SK-N-SH (cell line): ENCODE data around the gene SNX12. TPM values are rescaled to one million over a fixed set of nuclear protein-coding genes. Genes with fewer than 3 reads are reported as not detected.

ENCODE experiments used
- CTCF ChIA-PET: fragments of 300-600, 350-600 bp; formaldehyde crosslinking; extraction: SDS; loops from one replicate; lab custom pipeline; 2021; lab: Yijun Ruan, JAX
- POLR2A ChIA-PET: fragments of 350-600 bp; sonication (Branson Sonifier 250); formaldehyde crosslinking; extraction: SDS; loops from one replicate; lab custom pipeline; 2020; ENCODE audit warnings: antibody characterized with exemption, inconsistent platforms; lab: Yijun Ruan, JAX
- DNase-seq: peaks from one replicate; pipeline ENCODE4 v3.0.0; 2012
- H2AFZ ChIP-seq: fragments of 200-600 bp; sonication (generic); 2 replicates; pipeline ENCODE4 v1.8.1; 2016; ENCODE audit warnings: antibody characterized with exemption, mild to moderate bottlenecking, low read depth
- H3F3A ChIP-seq: fragments of 200-600 bp; sonication (generic); replicated peaks from 2 replicates; pipeline ENCODE3; 2016; ENCODE audit warnings: antibody characterized with exemption, mild to moderate bottlenecking; ENCODE audit not compliant: insufficient read depth
- H3K27ac ChIP-seq, 2 experiments: fragments of 200-500 bp in 1 of 2; fragments of 200-600 bp in 1 of 2; sonication (Bioruptor generic) in 1 of 2; sonication (generic), shearing (Covaris generic) in 1 of 2; 2 replicates each; pipeline versions ENCODE4 v1.5.1 to v1.6.1; 2014 to 2016; ENCODE audit warnings: low read depth in 2 of 2, inconsistent platforms in 1 of 2, low read length in 1 of 2, mild to moderate bottlenecking in 1 of 2, mixed read lengths in 1 of 2
- H3K27me3 ChIP-seq: fragments of 200-600 bp; sonication (generic), shearing (Covaris generic); 2 replicates; pipeline ENCODE4 v1.6.1; 2016; ENCODE audit warnings: mixed run types; ENCODE audit not compliant: insufficient read depth
- H3K36me3 ChIP-seq, 2 experiments: fragments of 200-500 bp in 1 of 2; fragments of 200-600 bp in 1 of 2; sonication (Bioruptor generic) in 1 of 2; sonication (generic) in 1 of 2; replicated peaks in 1 of 2; 2 replicates each; pipeline versions ENCODE3 to v1.5.1; 2014 to 2016; ENCODE audit warnings: low read length in 1 of 2, mild to moderate bottlenecking in 1 of 2; ENCODE audit not compliant: insufficient read depth in 2 of 2, control insufficient read depth in 1 of 2
- H3K4me1 ChIP-seq, 2 experiments: fragments of 200-500 bp in 1 of 2; fragments of 200-600 bp in 1 of 2; sonication (Bioruptor generic) in 1 of 2; sonication (generic), shearing (Covaris generic) in 1 of 2; 2 replicates each; pipeline versions ENCODE4 v1.5.1 to v1.6.1; 2014 to 2016; ENCODE audit warnings: low read depth in 1 of 2, low read length in 1 of 2, mixed run types in 1 of 2; ENCODE audit not compliant: insufficient read depth in 2 of 2, control insufficient read depth in 1 of 2
- H3K4me2 ChIP-seq: fragments of 200-600 bp; sonication (generic), shearing (Covaris generic); 2 replicates; pipeline ENCODE4 v1.6.1; 2017; ENCODE audit warnings: mixed run types
- H3K4me3 ChIP-seq, 2 experiments: fragments of 200-500 bp in 1 of 2; fragments of 200-600 bp in 1 of 2; sonication (Bioruptor generic) in 1 of 2; sonication (generic), shearing (Covaris generic) in 1 of 2; 2 replicates each; pipeline versions ENCODE4 v1.5.1 to v1.8.1; 2014 to 2016; ENCODE audit warnings: low read depth in 2 of 2, inconsistent platforms in 1 of 2, low read length in 1 of 2, mild to moderate bottlenecking in 1 of 2, mixed read lengths in 1 of 2, moderate library complexity in 1 of 2
- H3K79me2 ChIP-seq: fragments of 200-600 bp; sonication (generic); 2 replicates; pipeline ENCODE4 v1.8.1; 2017; ENCODE audit warnings: mild to moderate bottlenecking; ENCODE audit not compliant: insufficient read depth
- H3K9ac ChIP-seq: fragments of 200-600 bp; sonication (generic); 2 replicates; pipeline ENCODE4 v1.6.1; 2017; ENCODE audit warnings: mixed run types
- H3K9me2 ChIP-seq: fragments of 200-600 bp; sonication (generic); 2 replicates; pipeline ENCODE4 v1.6.1; 2017; ENCODE audit warnings: mixed run types
- H3K9me3 ChIP-seq: fragments of 200-600 bp; sonication (generic); 2 replicates; pipeline ENCODE4 v1.6.1; 2017; ENCODE audit warnings: mixed run types, mild to moderate bottlenecking, moderate library complexity
- H4K20me1 ChIP-seq: fragments of 200-600 bp; sonication (generic); 2 replicates; pipeline ENCODE4 v1.6.1; 2017; ENCODE audit warnings: mild to moderate bottlenecking, mixed run types; ENCODE audit not compliant: insufficient read depth
- EP300 ChIP-seq, 2 experiments: IDR thresholded peaks; 2 replicates each; pipeline versions ENCODE4 v1.4.0 to v1.6.1; 2012; ENCODE audit warnings: borderline replicate concordance in 1 of 2, low read depth in 1 of 2, low read length in 1 of 2
- EZH2phosphoT487 ChIP-seq: fragments of 200-600 bp; sonication (generic); IDR thresholded peaks from 2 replicates; pipeline ENCODE4 v1.6.1; 2017; ENCODE audit warnings: low read depth, mixed run types, mild to moderate bottlenecking, antibody characterized with exemption, moderate library complexity, borderline replicate concordance
- FOXJ3 ChIP-seq: sonication (generic); formaldehyde crosslinking; IDR thresholded peaks from 2 replicates; pipeline ENCODE4 v1.5.1; 2020; ENCODE audit warnings: mild to moderate bottlenecking, missing genetic modification reagents
- FOXM1 ChIP-seq: IDR thresholded peaks from 2 replicates; pipeline ENCODE4 v1.4.0; 2012; ENCODE audit warnings: low read depth, mild to moderate bottlenecking
- GABPA ChIP-seq: IDR thresholded peaks from 2 replicates; pipeline ENCODE4 v1.4.0; 2012; ENCODE audit warnings: low read depth, mild to moderate bottlenecking
- GATA2 ChIP-seq: sonication (generic); formaldehyde crosslinking; IDR thresholded peaks from 2 replicates; pipeline ENCODE4 v1.5.0; 2020; ENCODE audit warnings: mild to moderate bottlenecking, missing genetic modification reagents
- MEF2A ChIP-seq: IDR thresholded peaks from 2 replicates; pipeline ENCODE4 v1.4.0; 2012; ENCODE audit warnings: low read depth, borderline replicate concordance
- NFIC ChIP-seq: IDR thresholded peaks from 2 replicates; pipeline ENCODE4 v1.4.0; 2012; ENCODE audit warnings: borderline replicate concordance
- RAD21 ChIP-seq: IDR thresholded peaks from 2 replicates; pipeline ENCODE4 v1.6.1; 2012; ENCODE audit warnings: mild to moderate bottlenecking, low read length
- RCOR1 ChIP-seq: fragments of 150-350 bp; IDR thresholded peaks from 2 replicates; pipeline ENCODE4 v1.6.1; 2017; ENCODE audit warnings: antibody characterized with exemption, low read length
- REST ChIP-seq: IDR thresholded peaks from 2 replicates; pipeline ENCODE4 v1.6.1; 2012; ENCODE audit warnings: mild to moderate bottlenecking, low read depth, low read length, moderate library complexity
- SIN3A ChIP-seq: IDR thresholded peaks from 2 replicates; pipeline ENCODE4 v1.6.1; 2012; ENCODE audit warnings: low read depth, mild to moderate bottlenecking, low read length, moderate library complexity, borderline replicate concordance
- TAF1 ChIP-seq: IDR thresholded peaks from 2 replicates; pipeline ENCODE4 v1.6.1; 2012; ENCODE audit warnings: low read depth, mild to moderate bottlenecking, low read length, moderate library complexity, borderline replicate concordance
- USF2 ChIP-seq: fragments of 150-350 bp; IDR thresholded peaks from 2 replicates; pipeline ENCODE4 v1.6.1; 2017; ENCODE audit warnings: antibody characterized with exemption, low read length, low read depth, borderline replicate concordance
- YY1 ChIP-seq: IDR thresholded peaks from 2 replicates; pipeline ENCODE4 v1.4.0; 2012; ENCODE audit warnings: low read depth, mild to moderate bottlenecking
- ZBTB33 ChIP-seq: IDR thresholded peaks from 2 replicates; pipeline ENCODE4 v1.4.0; 2012; ENCODE audit warnings: low read depth, borderline replicate concordance
- WGBS: methylation state at CpG from one replicate; pipeline ENCODE4 v1.1.6; 2017; ENCODE audit warnings: low lambda C conversion rate; 5-methylcytosine and 5-hydroxymethylcytosine counted together
- polyA plus RNA-seq, 3 experiments: library from polyadenylated mRNA; depleted of rRNA; stranded (reverse); fragments of >200 nt; gene quantifications; 2 replicates each; pipeline ENCODE4 v1.2.3, GENCODE V29; 2012
- TF ChIP-seq, protein P1 (sequence below): fragments of 150-350 bp; IDR thresholded peaks from 2 replicates; pipeline ENCODE4 v1.6.1; 2016; ENCODE audit warnings: mild to moderate bottlenecking, low read depth, low read length

The SNX12 gene
- polyA plus RNA-seq, 1 of the 3 experiments (the other 2 are of a cell fraction) = 39.8 TPM

- TF ChIP-seq GABPA (no peak), ZBTB33 (no peak)
Measured at GRCh38 chrX:71060127-71060526, 8.0 kb downstream of the SNX12 start (continued).

- Histone ChIP-seq H4K20me1 (no peaks in the 10 kb centered on the region), H3K4me3 (no peak overlapping the region), H3K27ac (no peak overlapping the region), H3K9ac (no peak overlapping the region), H3K36me3 (peaks cover 12 to 13% of the 10 kb centered on the region in 2 experiments), H3K4me1 (no peaks in the 10 kb centered on the region), H2AFZ (no peak overlapping the region), H3F3A (no peaks in the 10 kb centered on the region), H3K9me2 (no peaks in the 10 kb centered on the region), H3K79me2 (0 out of 2 replicates have a peak, but pooled peaks cover 3% of the 10 kb centered on the region), H3K9me3 (no peaks in the 10 kb centered on the region), H3K27me3 (no peaks in the 10 kb centered on the region), H3K4me2 (no peak overlapping the region)
- WGBS = 42% methylated on average over 3 of the region's 3 CpGs
- CTCF ChIA-PET = no interaction called here
- TF ChIP-seq EZH2phosphoT487 = no peak
- DNase-seq = no peak
- POLR2A ChIA-PET = no interaction called here
Measured at GRCh38 chrX:71057848-71058530, 10.1 kb downstream of the SNX12 start.

DNA sequence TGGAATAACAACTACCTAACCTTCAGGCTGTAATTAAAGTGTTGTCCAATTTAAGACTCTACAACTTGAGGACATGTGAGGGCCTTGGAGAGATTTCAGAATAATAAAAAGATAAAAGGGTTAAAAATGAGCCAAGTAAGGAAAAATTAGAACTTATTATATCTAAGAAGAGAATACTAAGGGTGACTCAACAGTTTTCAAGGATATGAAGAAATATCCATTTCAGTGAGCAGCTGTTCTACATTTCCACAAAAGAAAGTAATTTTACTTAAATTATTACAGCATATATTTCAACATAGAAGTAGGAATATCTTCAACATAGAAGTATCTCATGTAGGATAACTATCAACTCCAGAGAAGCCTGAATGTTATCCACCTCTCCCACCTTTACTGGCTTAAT, 11.3 kb downstream of the SNX12 start:
- H3K9me3 ChIP-seq = no peaks in the 10 kb centered on the region
- H2AFZ ChIP-seq = no peak overlapping the region
- no peaks in the 10 kb centered on the region for H3F3A ChIP-seq
- H3K27ac ChIP-seq = no peak overlapping the region
- no peaks in the 10 kb centered on the region; the same call in 1 of the 2 replicates for H3K79me2 ChIP-seq
- H3K4me2 ChIP-seq = no peak overlapping the region
- H3K36me3 ChIP-seq = peaks cover 7 to 13% of the 10 kb centered on the region in 2 experiments
- no peaks in the 10 kb centered on the region for H4K20me1 ChIP-seq
- H3K27me3 ChIP-seq = no peaks in the 10 kb centered on the region; the same call in 1 of the 2 replicates
- H3K9me2 ChIP-seq = no peaks in the 10 kb centered on the region
- H3K9ac ChIP-seq = no peak overlapping the region
- CTCF ChIA-PET = no interaction called here
- H3K4me1 ChIP-seq = no peaks in the 10 kb centered on the region
- POLR2A ChIA-PET = no interaction called here
- no peak overlapping the region for H3K4me3 ChIP-seq
- DNase-seq = no peak
- no peak for TF ChIP-seq EZH2phosphoT487
- no peak for TF ChIP-seq RAD21
- no peak for TF ChIP-seq FOXJ3
- no peak for TF ChIP-seq TAF1
- no peak for TF ChIP-seq FOXM1
- TF ChIP-seq SIN3A = no peak
- TF ChIP-seq NFIC = no peak
- no peak for TF ChIP-seq GATA2
- TF ChIP-seq YY1 = no peak
- TF ChIP-seq MEF2A = no peak
- TF ChIP-seq RCOR1 = no peak
- no peak for TF ChIP-seq USF2
- TF ChIP-seq REST = no peak
- TF ChIP-seq EP300 (IDR thresholded peaks at IDR 0.05; ENCODE audit: borderline replicate concordance in 1 of 2, low read depth in 1 of 2, low read length in 1 of 2) = no peak
- TF ChIP-seq, protein P1, sequence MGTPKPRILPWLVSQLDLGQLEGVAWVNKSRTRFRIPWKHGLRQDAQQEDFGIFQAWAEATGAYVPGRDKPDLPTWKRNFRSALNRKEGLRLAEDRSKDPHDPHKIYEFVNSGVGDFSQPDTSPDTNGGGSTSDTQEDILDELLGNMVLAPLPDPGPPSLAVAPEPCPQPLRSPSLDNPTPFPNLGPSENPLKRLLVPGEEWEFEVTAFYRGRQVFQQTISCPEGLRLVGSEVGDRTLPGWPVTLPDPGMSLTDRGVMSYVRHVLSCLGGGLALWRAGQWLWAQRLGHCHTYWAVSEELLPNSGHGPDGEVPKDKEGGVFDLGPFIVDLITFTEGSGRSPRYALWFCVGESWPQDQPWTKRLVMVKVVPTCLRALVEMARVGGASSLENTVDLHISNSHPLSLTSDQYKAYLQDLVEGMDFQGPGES = no peak
